Measurements from ENCODE around the gene EXOC8. TPM values are rescaled to one million over a fixed set of nuclear protein-coding genes. Genes with fewer than 3 reads are reported as not detected.

The EXOC8 gene
- total and polyA plus RNA-seq, 2 of the 13 experiments (the other 11 are each of a cell fraction or from before 2014, with no cell fraction given): 2.1 to 7.9 TPM

- TF ChIP-seq SAFB2 (CRISPR knock-in tag; IDR thresholded peaks at IDR 0.05; ENCODE audit: borderline replicate concordance, low read depth) (no peak), ZFY (CRISPR knock-in tag; IDR thresholded peaks at IDR 0.05) (peak; percentile 72), MAFF (IDR thresholded peaks at IDR 0.05; ENCODE audit: low read depth, low read length) (peak; percentile 93; the same call in 1 of the 2 replicates), ZNF576 (CRISPR knock-in tag; IDR thresholded peaks at IDR 0.05) (peak; percentile 81; the same call in 1 of the 2 replicates), NFRKB (IDR thresholded peaks at IDR 0.05) (peak; percentile 58; the same call in 1 of the 2 replicates), REXO4 (CRISPR knock-in tag; IDR thresholded peaks at IDR 0.05; ENCODE audit: borderline replicate concordance) (no peak), TAF1 (CRISPR knock-in tag; IDR thresholded peaks at IDR 0.05) (peak; percentile 94), EP300 (IDR thresholded peaks at IDR 0.05; ENCODE audit: low read depth in 2 of 2, low read length in 2 of 2) (0 out of 4 replicates have a peak, but pooled peaks of 1 of the 2 experiments have one; percentile 20), EP300 (CRISPR knock-in tag; IDR thresholded peaks at IDR 0.05; ENCODE audit: borderline replicate concordance) (0 out of 2 replicates have a peak, but pooled peaks have one; percentile 33), MAZ (IDR thresholded peaks at IDR 0.05; ENCODE audit: borderline replicate concordance, low read depth, low read length) (no peak), MAZ (CRISPR knock-in tag; IDR thresholded peaks at IDR 0.05; ENCODE audit: low read depth) (peak; percentile 68; the same call in 1 of the 2 replicates), SP2 (CRISPR knock-in tag; IDR thresholded peaks at IDR 0.05) (0 out of 2 replicates have a peak, but pooled peaks have one; percentile 16), AGO1 (IDR thresholded peaks at IDR 0.05; ENCODE audit: low read depth, low read length, poor library complexity, severe bottlenecking) (peak; percentile 28), ZNF7 (CRISPR knock-in tag; IDR thresholded peaks at IDR 0.05) (no peak), BCL6 (CRISPR knock-in tag; IDR thresholded peaks at IDR 0.05) (no peak; the same call in 1 of the 2 replicates), SMAD3 (CRISPR knock-in tag; IDR thresholded peaks at IDR 0.05) (peak; percentile 65), TARDBP (CRISPR knock-in tag; IDR thresholded peaks at IDR 0.05) (0 out of 2 replicates have a peak, but pooled peaks have one; percentile 49)
- TF ChIP-seq, protein P1, sequence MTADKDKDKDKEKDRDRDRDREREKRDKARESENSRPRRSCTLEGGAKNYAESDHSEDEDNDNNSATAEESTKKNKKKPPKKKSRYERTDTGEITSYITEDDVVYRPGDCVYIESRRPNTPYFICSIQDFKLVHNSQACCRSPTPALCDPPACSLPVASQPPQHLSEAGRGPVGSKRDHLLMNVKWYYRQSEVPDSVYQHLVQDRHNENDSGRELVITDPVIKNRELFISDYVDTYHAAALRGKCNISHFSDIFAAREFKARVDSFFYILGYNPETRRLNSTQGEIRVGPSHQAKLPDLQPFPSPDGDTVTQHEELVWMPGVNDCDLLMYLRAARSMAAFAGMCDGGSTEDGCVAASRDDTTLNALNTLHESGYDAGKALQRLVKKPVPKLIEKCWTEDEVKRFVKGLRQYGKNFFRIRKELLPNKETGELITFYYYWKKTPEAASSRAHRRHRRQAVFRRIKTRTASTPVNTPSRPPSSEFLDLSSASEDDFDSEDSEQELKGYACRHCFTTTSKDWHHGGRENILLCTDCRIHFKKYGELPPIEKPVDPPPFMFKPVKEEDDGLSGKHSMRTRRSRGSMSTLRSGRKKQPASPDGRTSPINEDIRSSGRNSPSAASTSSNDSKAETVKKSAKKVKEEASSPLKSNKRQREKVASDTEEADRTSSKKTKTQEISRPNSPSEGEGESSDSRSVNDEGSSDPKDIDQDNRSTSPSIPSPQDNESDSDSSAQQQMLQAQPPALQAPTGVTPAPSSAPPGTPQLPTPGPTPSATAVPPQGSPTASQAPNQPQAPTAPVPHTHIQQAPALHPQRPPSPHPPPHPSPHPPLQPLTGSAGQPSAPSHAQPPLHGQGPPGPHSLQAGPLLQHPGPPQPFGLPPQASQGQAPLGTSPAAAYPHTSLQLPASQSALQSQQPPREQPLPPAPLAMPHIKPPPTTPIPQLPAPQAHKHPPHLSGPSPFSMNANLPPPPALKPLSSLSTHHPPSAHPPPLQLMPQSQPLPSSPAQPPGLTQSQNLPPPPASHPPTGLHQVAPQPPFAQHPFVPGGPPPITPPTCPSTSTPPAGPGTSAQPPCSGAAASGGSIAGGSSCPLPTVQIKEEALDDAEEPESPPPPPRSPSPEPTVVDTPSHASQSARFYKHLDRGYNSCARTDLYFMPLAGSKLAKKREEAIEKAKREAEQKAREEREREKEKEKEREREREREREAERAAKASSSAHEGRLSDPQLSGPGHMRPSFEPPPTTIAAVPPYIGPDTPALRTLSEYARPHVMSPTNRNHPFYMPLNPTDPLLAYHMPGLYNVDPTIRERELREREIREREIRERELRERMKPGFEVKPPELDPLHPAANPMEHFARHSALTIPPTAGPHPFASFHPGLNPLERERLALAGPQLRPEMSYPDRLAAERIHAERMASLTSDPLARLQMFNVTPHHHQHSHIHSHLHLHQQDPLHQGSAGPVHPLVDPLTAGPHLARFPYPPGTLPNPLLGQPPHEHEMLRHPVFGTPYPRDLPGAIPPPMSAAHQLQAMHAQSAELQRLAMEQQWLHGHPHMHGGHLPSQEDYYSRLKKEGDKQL (CRISPR knock-in tag; IDR thresholded peaks at IDR 0.05; ENCODE audit: low read depth): 0 out of 2 replicates have a peak, but pooled peaks have one; percentile 20
- TF ChIP-seq, protein P2, sequence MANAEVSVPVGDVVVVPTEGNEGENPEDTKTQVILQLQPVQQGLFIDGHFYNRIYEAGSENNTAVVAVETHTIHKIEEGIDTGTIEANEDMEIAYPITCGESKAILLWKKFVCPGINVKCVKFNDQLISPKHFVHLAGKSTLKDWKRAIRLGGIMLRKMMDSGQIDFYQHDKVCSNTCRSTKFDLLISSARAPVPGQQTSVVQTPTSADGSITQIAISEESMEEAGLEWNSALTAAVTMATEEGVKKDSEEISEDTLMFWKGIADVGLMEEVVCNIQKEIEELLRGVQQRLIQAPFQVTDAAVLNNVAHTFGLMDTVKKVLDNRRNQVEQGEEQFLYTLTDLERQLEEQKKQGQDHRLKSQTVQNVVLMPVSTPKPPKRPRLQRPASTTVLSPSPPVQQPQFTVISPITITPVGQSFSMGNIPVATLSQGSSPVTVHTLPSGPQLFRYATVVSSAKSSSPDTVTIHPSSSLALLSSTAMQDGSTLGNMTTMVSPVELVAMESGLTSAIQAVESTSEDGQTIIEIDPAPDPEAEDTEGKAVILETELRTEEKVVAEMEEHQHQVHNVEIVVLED (CRISPR knock-in tag; IDR thresholded peaks at IDR 0.05; ENCODE audit: borderline replicate concordance): peak; percentile 84; the same call in 1 of the 2 replicates
- TF ChIP-seq, protein P3, sequence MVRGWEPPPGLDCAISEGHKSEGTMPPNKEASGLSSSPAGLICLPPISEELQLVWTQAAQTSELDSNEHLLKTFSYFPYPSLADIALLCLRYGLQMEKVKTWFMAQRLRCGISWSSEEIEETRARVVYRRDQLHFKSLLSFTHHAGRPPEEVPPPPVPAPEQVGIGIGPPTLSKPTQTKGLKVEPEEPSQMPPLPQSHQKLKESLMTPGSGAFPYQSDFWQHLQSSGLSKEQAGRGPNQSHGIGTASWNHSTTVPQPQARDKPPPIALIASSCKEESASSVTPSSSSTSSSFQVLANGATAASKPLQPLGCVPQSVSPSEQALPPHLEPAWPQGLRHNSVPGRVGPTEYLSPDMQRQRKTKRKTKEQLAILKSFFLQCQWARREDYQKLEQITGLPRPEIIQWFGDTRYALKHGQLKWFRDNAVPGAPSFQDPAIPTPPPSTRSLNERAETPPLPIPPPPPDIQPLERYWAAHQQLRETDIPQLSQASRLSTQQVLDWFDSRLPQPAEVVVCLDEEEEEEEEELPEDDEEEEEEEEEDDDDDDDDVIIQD (CRISPR knock-in tag; IDR thresholded peaks at IDR 0.05; ENCODE audit: low read depth): no peak
Measured at GRCh38 chr1:231337472-231338269, at the start of gene EXOC8 (continued).

All from HepG2 (cell line).